ENCODE data around the gene ULK4.

Gene ULK4

GRCh38 chr3:41556245-41556644, 405.7 kb downstream of the ULK4 start:
- DNase-seq = peak; percentile 5

- DNase-seq = no peak
Measured at GRCh38 chr3:41532976-41533375, 428.9 kb downstream of the ULK4 start.

- DNase-seq = no peak
Measured at GRCh38 chr3:41526995-41527573, 434.8 kb downstream of the ULK4 start.

- DNase-seq = peak; percentile 4
Measured at GRCh38 chr3:41525303-41526064, 436.4 kb downstream of the ULK4 start.

GRCh38 chr3:41523897-41524296, 438.0 kb downstream of the ULK4 start:
- no peak for DNase-seq

GRCh38 chr3:41522612-41523011, 439.3 kb downstream of the ULK4 start:
- peak; percentile 3 for DNase-seq

- DNase-seq = no peak
Measured at GRCh38 chr3:41521010-41521655, 440.8 kb downstream of the ULK4 start.

- no peak for DNase-seq
Measured at GRCh38 chr3:41519746-41520145, 442.2 kb downstream of the ULK4 start.

GRCh38 chr3:41518626-41519025, 443.3 kb downstream of the ULK4 start:
- no peak for DNase-seq

GRCh38 chr3:41508063-41508696, 453.7 kb downstream of the ULK4 start:
- no peak for DNase-seq

GRCh38 chr3:41507336-41508062, 454.4 kb downstream of the ULK4 start:
- DNase-seq = no peak

GRCh38 chr3:41503998-41504623, 457.8 kb downstream of the ULK4 start:
- DNase-seq = peak; percentile 10

- no peak for DNase-seq
Measured at GRCh38 chr3:41502481-41502880, 459.4 kb downstream of the ULK4 start.

- no peak for DNase-seq
Measured at GRCh38 chr3:41502023-41502422, 459.9 kb downstream of the ULK4 start.

GRCh38 chr3:41498847-41499246, 463.1 kb downstream of the ULK4 start:
- DNase-seq = no peak

GRCh38 chr3:41490360-41490759, 471.5 kb downstream of the ULK4 start:
- no peak for DNase-seq

GRCh38 chr3:41489231-41489630, 472.7 kb downstream of the ULK4 start:
- DNase-seq = no peak

GRCh38 chr3:41488501-41488900, 473.4 kb downstream of the ULK4 start:
- no peak for DNase-seq

- no peak for DNase-seq
Measured at GRCh38 chr3:41485484-41485883, 476.4 kb downstream of the ULK4 start.

- no peak for DNase-seq
Measured at GRCh38 chr3:41482134-41482533, 479.8 kb downstream of the ULK4 start.

GRCh38 chr3:41478278-41478677, 483.6 kb downstream of the ULK4 start:
- no peak for DNase-seq

- DNase-seq = no peak
Measured at GRCh38 chr3:41477399-41478014, 484.4 kb downstream of the ULK4 start.
